HG03558 (cell line): ENCODE data around the gene SCARB1.

Experiments
- ATAC-seq: cut with Tn5 transposase; IDR thresholded peaks from one replicate; pipeline ENCODE4 v1.9.1; 2021; ENCODE audit warnings: moderate number of reproducible peaks; ENCODE audit not compliant: unreplicated experiment; ENCODE audit errors: extremely low read depth

Gene SCARB1

GRCh38 chr12:124738636-124739467, 124.8 kb downstream of the SCARB1 start:
- no peak for ATAC-seq

- ATAC-seq, result no peak
Observed at GRCh38 chr12:124737772-124738635, 125.7 kb downstream of the SCARB1 start.

DNA sequence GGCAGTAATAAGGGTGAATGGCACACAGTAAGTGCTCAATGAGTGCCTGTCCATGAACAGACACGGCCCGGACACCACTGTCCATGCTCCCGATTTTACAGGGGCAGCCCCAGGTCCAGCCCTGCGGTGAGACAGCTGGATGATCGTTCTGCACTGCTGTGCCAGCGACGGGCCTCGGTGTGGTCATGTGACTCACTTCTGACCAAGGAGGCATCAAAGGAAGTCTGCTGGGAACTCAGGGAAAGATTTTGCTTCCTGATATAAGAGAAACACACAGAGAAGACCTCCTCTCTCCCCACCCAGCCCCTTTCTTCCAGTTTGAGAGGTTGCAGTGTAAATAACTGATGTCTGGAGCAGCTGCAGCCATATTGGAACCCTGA, 126.6 kb downstream of the SCARB1 start:
- no peak for ATAC-seq

GRCh38 chr12:124736115-124737039, 127.3 kb downstream of the SCARB1 start:
- ATAC-seq, result no peak

- no peak for ATAC-seq
Observed at GRCh38 chr12:124734224-124734788, 129.4 kb downstream of the SCARB1 start.

GRCh38 chr12:124733086-124733485, 130.6 kb downstream of the SCARB1 start:
- ATAC-seq, result no peak

DNA sequence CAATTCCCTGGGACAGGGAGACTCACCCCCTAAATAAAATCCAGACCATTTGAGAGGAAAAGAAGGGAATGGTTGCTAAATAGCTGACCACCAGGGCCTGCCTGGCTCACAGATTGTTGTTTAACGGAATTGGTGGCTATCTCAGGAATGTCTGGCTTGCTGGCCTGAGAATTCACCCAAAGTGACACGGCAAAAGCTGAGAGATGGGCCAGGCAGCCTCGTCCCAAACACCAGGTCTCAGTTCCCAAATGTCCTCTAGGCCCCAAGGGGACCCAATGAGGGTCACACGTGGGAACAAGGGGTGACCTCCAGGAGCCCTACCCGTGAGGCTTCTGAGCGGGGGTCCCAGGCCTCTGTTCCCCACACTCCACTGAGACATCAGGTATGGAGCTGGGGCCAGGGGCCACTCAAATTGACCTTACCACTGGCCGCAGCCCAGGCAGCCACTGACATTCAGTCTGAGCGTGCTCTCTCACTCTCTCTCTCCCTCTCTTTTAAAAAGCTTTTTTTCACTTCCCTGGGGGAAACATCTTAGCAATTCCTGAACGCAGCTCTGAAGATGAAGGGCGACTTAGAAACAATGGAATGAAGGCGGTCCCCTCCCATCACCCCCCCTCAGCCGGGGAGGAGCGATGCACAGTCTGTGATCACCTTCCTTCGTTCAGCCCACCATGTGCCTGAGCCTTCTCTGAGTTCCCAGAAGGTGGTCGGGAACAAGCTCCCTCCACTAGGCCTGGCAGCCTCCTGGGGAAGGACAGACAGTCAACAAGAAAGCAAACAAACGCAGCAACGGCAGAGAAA, 131.2 kb downstream of the SCARB1 start:
- ATAC-seq, result no peak

- ATAC-seq, result no peak
Observed at GRCh38 chr12:124731869-124732268, 131.8 kb downstream of the SCARB1 start.

- ATAC-seq, result no peak
Observed at GRCh38 chr12:124730455-124730932, 133.2 kb downstream of the SCARB1 start.

DNA sequence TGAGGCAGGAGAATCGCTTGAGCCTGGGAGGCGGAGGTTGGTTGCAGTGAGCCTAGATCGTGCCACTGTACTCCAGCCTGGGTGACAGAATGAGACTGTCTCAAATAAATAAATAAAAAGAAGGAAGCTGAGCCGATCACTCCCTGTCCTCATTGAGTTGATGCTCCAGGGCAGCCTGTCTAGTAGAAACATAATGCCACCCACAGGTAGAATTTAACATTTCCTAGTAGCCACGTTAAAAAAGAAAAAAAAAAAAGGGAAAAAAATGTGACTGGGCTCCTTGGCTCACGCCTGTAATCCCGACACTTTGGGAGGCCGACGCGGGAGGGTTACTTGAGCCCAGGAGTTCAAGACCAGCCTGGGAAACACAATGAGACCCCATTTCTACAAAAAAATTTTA, 135.7 kb downstream of the SCARB1 start:
- ATAC-seq, result no peak

DNA sequence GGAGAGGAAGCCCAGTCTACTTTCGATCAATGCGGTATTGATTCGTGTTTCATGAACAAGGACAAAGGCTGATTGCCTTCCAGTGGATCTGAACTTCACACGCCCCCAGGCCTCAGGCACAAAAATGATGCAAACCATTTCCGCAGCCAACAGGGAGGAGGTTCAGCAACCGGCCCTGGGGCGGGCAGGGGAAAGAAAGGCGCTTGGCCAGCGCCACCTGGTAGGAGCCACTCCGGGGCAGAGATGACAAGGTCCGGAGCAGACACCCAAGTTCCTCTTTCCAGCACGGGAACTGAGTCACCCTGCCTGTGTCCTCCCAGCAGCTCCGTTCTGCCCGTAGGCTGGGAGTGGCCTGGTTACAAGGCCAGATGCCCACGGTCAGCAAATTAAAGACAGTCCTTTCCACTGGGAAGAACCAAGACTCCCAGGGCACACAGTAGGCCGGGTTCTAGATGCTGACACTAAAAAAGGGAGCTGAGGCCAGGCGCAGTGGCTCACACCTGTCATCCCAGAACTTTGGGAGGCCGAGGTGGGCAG, 136.3 kb downstream of the SCARB1 start:
- no peak for ATAC-seq
